GM10248 (cell line): ENCODE data around the gene ASAP2.

Source experiments
- CTCF ChIA-PET: fragments of 300-600 bp; sonication (Branson Sonifier 250); formaldehyde crosslinking; extraction: SDS; loops from one replicate; lab custom pipeline; 2021; ENCODE audit warnings: antibody characterized with exemption; lab: Yijun Ruan, JAX
- POLR2A ChIA-PET: fragments of 350-650 bp; sonication (Branson Sonifier 250); formaldehyde crosslinking; extraction: SDS; loops from one replicate; lab custom pipeline; 2020; ENCODE audit warnings: antibody characterized with exemption; lab: Yijun Ruan, JAX
- DNase-seq: peaks from one replicate; pipeline ENCODE4 v3.0.0; 2012; ENCODE audit errors: extremely low spot score
- CTCF ChIP-seq: IDR thresholded peaks from 2 replicates; pipeline ENCODE4 v1.5.1; 2012; ENCODE audit warnings: mild to moderate bottlenecking, low read depth; ENCODE audit errors: extremely low read depth, missing control alignments, control extremely low read depth

ASAP2 gene

GRCh38 chr2:9228781-9229469, 22.3 kb downstream of the ASAP2 start:
- DNase-seq = no peak
- POLR2A ChIA-PET = no interaction called here
- CTCF ChIA-PET = interaction anchor here (1.6 kb wide), 1 partner anchor 10 kb away, joined by 5 read pairs; no protein-coding TSS in a partner anchor

GRCh38 chr2:9229470-9229820, 22.8 kb downstream of the ASAP2 start:
- DNase-seq = no peak
- POLR2A ChIA-PET = no interaction called here
- no peak for TF ChIP-seq CTCF
- CTCF ChIA-PET = interaction anchor here (1.6 kb wide), 1 partner anchor 11 kb away, joined by 5 read pairs; no protein-coding TSS in a partner anchor

More at GRCh38 chr2:9228781-9229469, 22.3 kb downstream of the ASAP2 start:
- no peak for TF ChIP-seq CTCF

GRCh38 chr2:9230051-9230802, 23.6 kb downstream of the ASAP2 start:
- POLR2A ChIA-PET = interaction anchor here (0.5 kb wide), 1 partner anchor 598 kb away, joined by 4 read pairs; no protein-coding TSS in a partner anchor
- DNase-seq = no peak
- CTCF ChIA-PET = interaction anchor here (0.9 to 1.6 kb wide), 2 partner anchors 12 to 22 kb away, joined by 4 to 5 read pairs; no protein-coding TSS in a partner anchor
- no peak for TF ChIP-seq CTCF

GRCh38 chr2:9230881-9231280, 24.3 kb downstream of the ASAP2 start:
- ChIA-PET POLR2A (no interaction called here), CTCF (interaction anchor here (0.9 kb wide), 1 partner anchor 23 kb away, joined by 4 read pairs; no protein-coding TSS in a partner anchor)
- no peak for TF ChIP-seq CTCF
- no peak for DNase-seq

- ChIA-PET POLR2A (no interaction called here), CTCF (no interaction called here)
- no peak for DNase-seq
- TF ChIP-seq CTCF = no peak
Measured at GRCh38 chr2:9231291-9232165, 24.9 kb downstream of the ASAP2 start.

GRCh38 chr2:9232166-9232479, 25.5 kb downstream of the ASAP2 start:
- POLR2A ChIA-PET = no interaction called here
- DNase-seq = no peak
- no peak for TF ChIP-seq CTCF
- CTCF ChIA-PET = no interaction called here
